Vagina (tissue), 2 donors: ENCODE results near the gene LIMCH1. TPM values are rescaled to one million over a fixed set of nuclear protein-coding genes. Genes with fewer than 3 reads are reported as not detected.
"Not testable (repeated sequence)": the region's sequence is repeated elsewhere in the genome, so short reads cannot be mapped to it uniquely, and the experiment has no call there.

Experiments
- DNase-seq, 2 donors: peaks; one replicate each; pipeline ENCODE4 v3.0.0-alpha.2; 2017; ENCODE audit errors: extremely low spot score in 2 of 2
- H3K27ac ChIP-seq: fragments of 200-600 bp; sonication (generic); one replicate; pipeline ENCODE4 v1.5.1; 2019
- H3K27me3 ChIP-seq: fragments of 200-600 bp; sonication (generic); one replicate; pipeline ENCODE4 v1.5.1; 2019
- H3K36me3 ChIP-seq, 2 donors: fragments of 200-600 bp; sonication (generic); one replicate each; pipeline ENCODE4 v1.5.1; 2017 to 2019
- H3K4me1 ChIP-seq: fragments of 200-600 bp; sonication (generic); one replicate; pipeline ENCODE4 v1.5.1; 2019
- H3K4me3 ChIP-seq, 2 donors: fragments of 200-600 bp; sonication (generic); 1 replicate in 1 of 2; 2 replicates in 1 of 2; pipeline ENCODE4 v1.5.1; 2016 to 2019
- H3K9me3 ChIP-seq: fragments of 200-600 bp; sonication (generic); one replicate; pipeline ENCODE4 v1.5.1; 2019
- POLR2A ChIP-seq, 2 donors: fragments of 450-650 bp; IDR thresholded peaks; one replicate each; pipeline ENCODE4 v1.6.1; 2017; ENCODE audit warnings: antibody characterized with exemption in 2 of 2, mild to moderate bottlenecking in 2 of 2, moderate library complexity in 2 of 2
- POLR2AphosphoS5 ChIP-seq, 2 donors: sonication (generic); formaldehyde crosslinking; IDR thresholded peaks; one replicate each; pipeline ENCODE4 v1.9.0; 2017; ENCODE audit warnings: antibody characterized with exemption in 2 of 2, mild to moderate bottlenecking in 2 of 2, low read depth in 1 of 2; ENCODE audit not compliant: insufficient read depth in 1 of 2
- intact Hi-C: fragments of 100-400 bp; cut with DNase I; formaldehyde crosslinking; loops from one replicate; pipeline ENCODE4 v1.15.1; 2023
- total RNA-seq: library from RNA; depleted of rRNA; stranded (reverse); fragments of >200 nt; gene quantifications from one replicate; pipeline ENCODE4 v1.2.3, GENCODE V29; 2016
- TF ChIP-seq, protein P1 (sequence below), 3 experiments: fragments of 450-650 bp in 2 of 3; fragments of 200-600 bp in 1 of 3; sonication (generic) in 1 of 3; IDR thresholded peaks; one replicate each; pipeline ENCODE4 v1.5.1; 2017 to 2019; ENCODE audit warnings: antibody characterized with exemption in 3 of 3, mild to moderate bottlenecking in 2 of 3, moderate library complexity in 2 of 3

Gene LIMCH1
- total RNA-seq, 1 donor from 2014 or later: 17.9 TPM

- H3K36me3 ChIP-seq: peaks cover 0 to 6% of the 10 kb centered on the region in 2 donors
- no peaks in the 10 kb centered on the region for H3K9me3 ChIP-seq
- TF ChIP-seq POLR2AphosphoS5 (IDR thresholded peaks at IDR 0.05; ENCODE audit: insufficient read depth in 1 of 2, low read depth in 1 of 2) (no peak), POLR2A (IDR thresholded peaks at IDR 0.05) (no peak)
- TF ChIP-seq, protein P1, sequence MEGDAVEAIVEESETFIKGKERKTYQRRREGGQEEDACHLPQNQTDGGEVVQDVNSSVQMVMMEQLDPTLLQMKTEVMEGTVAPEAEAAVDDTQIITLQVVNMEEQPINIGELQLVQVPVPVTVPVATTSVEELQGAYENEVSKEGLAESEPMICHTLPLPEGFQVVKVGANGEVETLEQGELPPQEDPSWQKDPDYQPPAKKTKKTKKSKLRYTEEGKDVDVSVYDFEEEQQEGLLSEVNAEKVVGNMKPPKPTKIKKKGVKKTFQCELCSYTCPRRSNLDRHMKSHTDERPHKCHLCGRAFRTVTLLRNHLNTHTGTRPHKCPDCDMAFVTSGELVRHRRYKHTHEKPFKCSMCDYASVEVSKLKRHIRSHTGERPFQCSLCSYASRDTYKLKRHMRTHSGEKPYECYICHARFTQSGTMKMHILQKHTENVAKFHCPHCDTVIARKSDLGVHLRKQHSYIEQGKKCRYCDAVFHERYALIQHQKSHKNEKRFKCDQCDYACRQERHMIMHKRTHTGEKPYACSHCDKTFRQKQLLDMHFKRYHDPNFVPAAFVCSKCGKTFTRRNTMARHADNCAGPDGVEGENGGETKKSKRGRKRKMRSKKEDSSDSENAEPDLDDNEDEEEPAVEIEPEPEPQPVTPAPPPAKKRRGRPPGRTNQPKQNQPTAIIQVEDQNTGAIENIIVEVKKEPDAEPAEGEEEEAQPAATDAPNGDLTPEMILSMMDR (IDR thresholded peaks at IDR 0.05): no peak
- no peak overlapping the region for H3K27ac ChIP-seq
- H3K4me3 ChIP-seq: no peak overlapping the region
- H3K27me3 ChIP-seq: no peaks in the 10 kb centered on the region
- intact Hi-C loops: no loop called here
- no peak for DNase-seq
- H3K4me1 ChIP-seq: no peaks in the 10 kb centered on the region
These were observed 107.9 kb downstream of the LIMCH1 start for GRCh38 chr4:41645728-41646390.

DNA sequence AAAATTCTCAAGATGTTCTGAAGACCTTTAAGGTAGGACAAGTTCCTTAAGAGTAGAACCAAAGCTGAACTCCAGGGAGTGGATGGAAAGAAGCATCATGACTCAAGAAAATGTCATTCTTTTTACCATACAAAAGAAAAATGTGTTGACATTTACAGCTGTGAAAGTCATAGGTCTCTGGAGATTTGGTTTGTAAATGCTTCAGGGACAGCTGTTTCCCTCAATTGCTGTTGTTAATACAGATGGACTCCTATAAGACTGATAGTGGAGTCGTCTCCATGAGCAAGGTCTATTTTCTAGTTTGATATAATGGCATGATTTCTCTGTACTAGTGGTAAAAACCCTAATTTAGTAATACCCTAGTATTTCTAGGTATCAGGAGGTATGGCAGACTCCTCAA, 108.9 kb downstream of the LIMCH1 start:
- H3K4me1 ChIP-seq: no peaks in the 10 kb centered on the region
- intact Hi-C loops: no loop called here
- H3K36me3 ChIP-seq: peaks cover 0 to 6% of the 10 kb centered on the region in 2 donors
- no peak for DNase-seq
- no peaks in the 10 kb centered on the region for H3K9me3 ChIP-seq
- H3K27ac ChIP-seq: no peak overlapping the region
- H3K27me3 ChIP-seq: no peaks in the 10 kb centered on the region
- TF ChIP-seq POLR2AphosphoS5 (IDR thresholded peaks at IDR 0.05; ENCODE audit: insufficient read depth in 1 of 2, low read depth in 1 of 2): no peak
- TF ChIP-seq, protein P1 (IDR thresholded peaks at IDR 0.05): no peak
- TF ChIP-seq POLR2A (IDR thresholded peaks at IDR 0.05): no peak
- no peak overlapping the region for H3K4me3 ChIP-seq

DNA sequence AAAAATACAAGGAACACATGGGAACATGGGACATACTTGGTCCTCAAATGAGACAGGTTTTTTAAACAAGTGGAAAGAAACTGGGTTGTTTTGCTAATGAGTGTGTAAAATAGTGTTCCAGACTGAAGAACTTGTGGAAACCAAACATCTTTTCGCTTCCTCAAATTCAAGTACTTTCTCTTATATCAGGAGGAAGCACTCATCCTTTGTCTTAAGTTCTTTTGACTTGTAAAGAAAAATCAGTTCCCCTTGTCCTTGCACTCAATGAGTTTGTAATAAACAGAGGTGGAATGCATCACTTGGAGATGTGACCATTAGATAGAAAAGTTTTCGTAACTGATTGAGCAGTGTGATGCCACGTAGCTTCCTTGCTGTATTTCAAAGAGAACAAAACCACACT, 109.4 kb downstream of the LIMCH1 start:
- TF ChIP-seq, protein P1 (IDR thresholded peaks at IDR 0.05): no peak
- no peaks in the 10 kb centered on the region for H3K9me3 ChIP-seq
- H3K27ac ChIP-seq: no peak overlapping the region
- peaks cover 0 to 6% of the 10 kb centered on the region in 2 donors for H3K36me3 ChIP-seq
- intact Hi-C loops: no loop called here
- no peaks in the 10 kb centered on the region for H3K4me1 ChIP-seq
- no peaks in the 10 kb centered on the region for H3K27me3 ChIP-seq
- no peak for DNase-seq
- no peak overlapping the region for H3K4me3 ChIP-seq

GRCh38 chr4:41651150-41651549, 113.2 kb downstream of the LIMCH1 start:
- H3K27me3 ChIP-seq, intact Hi-C loops, H3K36me3 ChIP-seq: not testable (repeated sequence)

DNA sequence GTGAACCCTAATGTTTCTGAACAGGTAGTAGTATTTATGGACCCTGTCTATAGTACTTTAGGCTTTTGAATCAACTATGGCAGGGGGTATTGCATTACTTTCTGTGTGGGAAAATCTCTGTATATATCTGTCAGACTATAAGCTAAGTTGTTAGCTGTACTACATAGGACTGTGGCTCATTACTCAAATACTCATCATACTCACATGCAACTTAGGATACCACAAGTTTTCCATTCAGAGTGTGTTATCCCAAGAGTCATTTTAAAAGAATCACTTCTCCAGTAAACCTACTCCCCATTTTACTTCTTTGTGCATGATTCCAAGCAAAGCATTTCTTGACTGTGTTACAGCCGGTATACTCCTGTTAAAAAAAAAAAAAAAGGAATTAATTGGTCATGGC, 115.0 kb downstream of the LIMCH1 start:
- no peak for DNase-seq
- Histone ChIP-seq H3K4me1 (no peaks in the 10 kb centered on the region), H3K27me3 (no peaks in the 10 kb centered on the region), H3K9me3 (no peaks in the 10 kb centered on the region), H3K27ac (no peak overlapping the region), H3K4me3 (no peak overlapping the region), H3K36me3 (no peaks in the 10 kb centered on the region)
- intact Hi-C loops: no loop called here
- TF ChIP-seq POLR2AphosphoS5 (IDR thresholded peaks at IDR 0.05; ENCODE audit: insufficient read depth in 1 of 2, low read depth in 1 of 2): no peak
- TF ChIP-seq, protein P1 (IDR thresholded peaks at IDR 0.05): no peak
- TF ChIP-seq POLR2A (IDR thresholded peaks at IDR 0.05): no peak

More at GRCh38 chr4:41651150-41651549, 113.2 kb downstream of the LIMCH1 start:
- H3K4me1 ChIP-seq, H3K9me3 ChIP-seq, H3K27ac ChIP-seq, H3K4me3 ChIP-seq, DNase-seq: not testable (repeated sequence)
